B cell (primary cell): ENCODE measurements around the gene INCA1. TPM values are rescaled to one million over a fixed set of nuclear protein-coding genes. Genes with fewer than 3 reads are reported as not detected.

Source experiments
- ATAC-seq: fragments of 200-7000 bp; cut with Tn5 transposase; one replicate; pipeline ENCODE4 v1.10.0; 2021; ENCODE audit warnings: low read depth, mild to moderate bottlenecking, moderate number of reproducible peaks, moderate library complexity
- CTCF ChIA-PET: fragments of 350-600 bp; sonication (Branson Sonifier 250); formaldehyde crosslinking; loops from one replicate; lab custom pipeline; 2021; ENCODE audit warnings: antibody characterized with exemption, inconsistent platforms; lab: Charles Lee
- POLR2A ChIA-PET: fragments of 350-600 bp; sonication (Branson Sonifier 250); formaldehyde crosslinking; loops from one replicate; lab custom pipeline; 2021; ENCODE audit warnings: antibody characterized with exemption; lab: Charles Lee
- DNase-seq: peaks from one replicate; pipeline ENCODE4 v3.0.0; 2013
- H2AFZ ChIP-seq: 2 replicates; pipeline ENCODE4 v1.6.1; 2012; ENCODE audit warnings: mild to moderate bottlenecking, low read depth, low read length; ENCODE audit not compliant: insufficient read depth, poor library complexity, severe bottlenecking
- H3K27ac ChIP-seq, 2 donors: 1 replicate in 1 of 2; 2 replicates in 1 of 2; pipeline ENCODE4 v1.5.1; 2012 to 2013; ENCODE audit warnings: low read length in 2 of 2, mild to moderate bottlenecking in 2 of 2, moderate library complexity in 1 of 2
- H3K27me3 ChIP-seq, 4 experiments: fragments of 200-600 bp in 1 of 4; sonication (generic) in 1 of 4; replicated peaks in 1 of 4; 1 replicate in 2 of 4; 2 replicates in 2 of 4; pipeline versions ENCODE4 v1.6.1 to v1.7.0; 2013 to 2016; ENCODE audit warnings: low read length in 3 of 4, mild to moderate bottlenecking in 2 of 4, mixed read lengths in 1 of 4, moderate library complexity in 1 of 4; ENCODE audit not compliant: insufficient read depth in 4 of 4, control insufficient read depth in 3 of 4; ENCODE audit errors: control extremely low read depth in 1 of 4
- H3K36me3 ChIP-seq, 2 experiments: replicated peaks in 1 of 2; 1 replicate in 1 of 2; 2 replicates in 1 of 2; pipeline versions ENCODE4 v1.6.1 to v1.7.1; 2013; ENCODE audit warnings: low read length in 1 of 2; ENCODE audit not compliant: insufficient read depth in 2 of 2, control insufficient read depth in 1 of 2; ENCODE audit errors: control extremely low read depth in 1 of 2, extremely low read depth in 1 of 2
- H3K4me1 ChIP-seq, 2 donors: fragments of 200-600 bp in 1 of 2; sonication (generic) in 1 of 2; 1 replicate in 1 of 2; 2 replicates in 1 of 2; pipeline versions ENCODE4 v1.5.1 to v1.6.1; 2013 to 2017; ENCODE audit warnings: low read length in 2 of 2; ENCODE audit not compliant: control insufficient read depth in 2 of 2, insufficient read depth in 2 of 2
- H3K4me2 ChIP-seq: replicated peaks from 2 replicates; pipeline ENCODE3; 2012; ENCODE audit warnings: mild to moderate bottlenecking, low read depth, low read length; ENCODE audit not compliant: poor library complexity, severe bottlenecking
- H3K4me3 ChIP-seq, 5 experiments: fragments of 200-600 bp in 1 of 5; sonication (generic) in 1 of 5; 1 replicate in 3 of 5; 2 replicates in 2 of 5; pipeline versions ENCODE4 v1.5.1 to v1.7.0; 2011 to 2016; ENCODE audit warnings: low read length in 4 of 5, mild to moderate bottlenecking in 4 of 5, low read depth in 2 of 5, control low read depth in 1 of 5, moderate library complexity in 1 of 5; ENCODE audit not compliant: insufficient read depth in 1 of 5; ENCODE audit errors: control extremely low read depth in 1 of 5, extremely low read depth in 1 of 5
- H3K79me2 ChIP-seq: fragments of 200-600 bp; sonication (generic); one replicate; pipeline ENCODE4 v1.6.0; 2016; ENCODE audit warnings: low read length; ENCODE audit not compliant: control insufficient read depth, insufficient read depth
- H3K9ac ChIP-seq: fragments of 200-600 bp; sonication (generic); 2 replicates; pipeline ENCODE4 v1.6.1; 2017; ENCODE audit warnings: mild to moderate bottlenecking, low read length, moderate library complexity
- H3K9me3 ChIP-seq, 3 donors: one replicate each; pipeline versions ENCODE4 v1.6.1 to v1.7.1; 2013; ENCODE audit warnings: low read length in 2 of 3; ENCODE audit not compliant: control insufficient read depth in 2 of 3, insufficient read depth in 1 of 3; ENCODE audit errors: control extremely low read depth in 1 of 3
- H4K20me1 ChIP-seq: 2 replicates; pipeline ENCODE4 v1.6.0; 2012; ENCODE audit warnings: mild to moderate bottlenecking, low read length; ENCODE audit not compliant: insufficient read depth, control insufficient read depth, poor library complexity, severe bottlenecking
- H3K27ac Mint-ChIP-seq: one replicate; pipeline ENCODE4 v1.8.0; 2021; ENCODE audit warnings: mixed read lengths
- H3K27me3 Mint-ChIP-seq: one replicate; pipeline ENCODE4 v1.8.0; 2021; ENCODE audit warnings: mixed read lengths
- H3K4me1 Mint-ChIP-seq: one replicate; pipeline ENCODE4 v1.8.0; 2021; ENCODE audit warnings: mixed read lengths
- H3K4me3 Mint-ChIP-seq: one replicate; pipeline ENCODE4 v1.8.0; 2021; ENCODE audit warnings: mixed read lengths
- H3K9me3 Mint-ChIP-seq: one replicate; pipeline ENCODE4 v1.8.0; 2022; ENCODE audit warnings: mixed read lengths; ENCODE audit not compliant: insufficient read depth
- CTCF ChIP-seq: fragments of 200-600 bp; IDR thresholded peaks from one replicate; pipeline ENCODE4 v1.8.0; 2022; ENCODE audit warnings: antibody characterized with exemption, mild to moderate bottlenecking
- EZH2 ChIP-seq: IDR thresholded peaks from 2 replicates; pipeline ENCODE4 v1.6.1; 2012; ENCODE audit warnings: borderline replicate concordance, low read depth, mild to moderate bottlenecking, moderate library complexity, low read length; ENCODE audit not compliant: insufficient read depth, poor library complexity, severe bottlenecking
- WGBS: methylation state at CpG from one replicate; pipeline ENCODE4 v1.1.5; 2013; ENCODE audit warnings: missing lambda C conversion rate; ENCODE audit not compliant: insufficient coverage; 5-methylcytosine and 5-hydroxymethylcytosine counted together
- intact Hi-C: fragments of 100-400 bp; cut with micrococcal nuclease; formaldehyde crosslinking; loops from one replicate; pipeline ENCODE4 v1.10.0; 2022
- polyA plus RNA-seq: library from polyadenylated mRNA; depleted of rRNA; stranded (reverse); fragments of >200 nt; gene quantifications from 2 replicates; pipeline ENCODE4 v1.2.3, GENCODE V29; 2012
- total RNA-seq, 2 donors: library from RNA; stranded (reverse); fragments of 120-200 nt in 1 of 2; gene quantifications; 1 replicate in 1 of 2; 2 replicates in 1 of 2; pipeline versions ENCODE4 v1.2.3 to v1.2.4, GENCODE V29; 2013 to 2022

INCA1 gene
- total and polyA plus RNA-seq, 2 donors (not counting 1 experiment from before 2014, with no cell fraction given) = 0.30 to 0.60 TPM

GRCh38 chr17:5034063-5034462 is 36.7 kb upstream of the INCA1 start:
- 96% methylated on average over 3 of the region's 5 CpGs for WGBS
- Histone ChIP-seq H3K9me3 (no peaks in the 10 kb centered on the region), H3K4me3 (no peak overlapping the region), H4K20me1 (no peaks in the 10 kb centered on the region), H3K27ac (no peak overlapping the region), H3K79me2 (no peaks in the 10 kb centered on the region), H3K27me3 (peaks cover 0 to 21% (median 5%) of the 10 kb centered on the region in 4 experiments), H3K4me1 (peaks cover 7 to 18% of the 10 kb centered on the region in 2 donors), H3K36me3 (no peaks in the 10 kb centered on the region), H3K4me2 (no peak overlapping the region), H2AFZ (no peak overlapping the region), H3K9ac (no peak overlapping the region)
- Mint-ChIP-seq H3K27me3 (no peaks in the 10 kb centered on the region), H3K4me1 (peaks cover 25% of the 10 kb centered on the region), H3K4me3 (no peak overlapping the region), H3K9me3 (no peaks in the 10 kb centered on the region), H3K27ac (peak overlapping the region; percentile 61)
- POLR2A ChIA-PET = no interaction called here
- intact Hi-C loops = loop anchor here (5.0 kb wide), 2 partner anchors 37 to 43 kb away; partner anchors contain the start of genes INCA1, KIF1C and ZFP3
- no peak for ATAC-seq
- CTCF ChIA-PET = interaction anchor here (1.2 to 3.8 kb wide), 4 partner anchors 12 to 28 kb away, joined by 4 to 27 read pairs (median 10); no protein-coding TSS in a partner anchor
- TF ChIP-seq CTCF (no peak), EZH2 (no peak)
- DNase-seq = no peak

GRCh38 chr17:5033352-5034015 is 36.2 kb upstream of the INCA1 start:
- Histone ChIP-seq H3K4me1 (peaks cover 7 to 18% of the 10 kb centered on the region in 2 donors), H3K4me2 (no peak overlapping the region), H3K4me3 (no peak overlapping the region), H3K79me2 (no peaks in the 10 kb centered on the region), H3K9ac (no peak overlapping the region), H3K27ac (no peak overlapping the region), H3K36me3 (no peaks in the 10 kb centered on the region), H2AFZ (no peak overlapping the region), H3K27me3 (peaks cover 0 to 21% (median 5%) of the 10 kb centered on the region in 4 experiments), H3K9me3 (no peaks in the 10 kb centered on the region), H4K20me1 (no peaks in the 10 kb centered on the region)
- no peak for DNase-seq
- peak overlapping the region; percentile 61 for H3K27ac Mint-ChIP-seq
- 89% methylated on average over 12 of the region's 13 CpGs for WGBS
- POLR2A ChIA-PET = no interaction called here
- peaks cover 25% of the 10 kb centered on the region for H3K4me1 Mint-ChIP-seq
- H3K27me3 Mint-ChIP-seq = no peaks in the 10 kb centered on the region
- no peaks in the 10 kb centered on the region for H3K9me3 Mint-ChIP-seq
- CTCF ChIA-PET = interaction anchor here (1.1 to 7.8 kb wide), 5 partner anchors 13 to 124 kb away, joined by 3 to 153 read pairs (median 4); no protein-coding TSS in a partner anchor
- TF ChIP-seq EZH2 = no peak
- TF ChIP-seq CTCF = no peak
- intact Hi-C loops = loop anchor here (5.0 kb wide), 2 partner anchors 36 to 44 kb away; partner anchors contain the start of genes INCA1, KIF1C and ZFP3
- no peak for ATAC-seq
- H3K4me3 Mint-ChIP-seq = no peak overlapping the region
